Caco-2 (cell line): ENCODE measurements around the gene BCL6. TPM values are rescaled to one million over a fixed set of nuclear protein-coding genes. Genes with fewer than 3 reads are reported as not detected.

Experiments
- BruUV-seq: library from RNA; stranded (reverse); fragments of 400-500 nt; replicated peaks from 2 replicates; lab custom pipeline; 2021; lab: Mats Ljungman, UMichigan
- CTCF ChIA-PET: fragments of 300-600 bp; sonication (Branson Sonifier 250); formaldehyde crosslinking; loops from one replicate; lab custom pipeline; 2022; ENCODE audit warnings: antibody characterized with exemption; lab: Charles Lee
- POLR2A ChIA-PET: fragments of 300-600 bp; sonication (Branson Sonifier 250); formaldehyde crosslinking; loops from one replicate; lab custom pipeline; 2022; ENCODE audit warnings: antibody characterized with exemption; lab: Charles Lee
- DNase-seq, 2 experiments: peaks; one replicate each; pipeline versions ENCODE4 v3.0.0 to v3.0.0-alpha.2; 2020 to 2022
- H3K27me3 ChIP-seq: replicated peaks from 2 replicates; pipeline ENCODE4 v1.6.0; 2011; ENCODE audit warnings: low read length; ENCODE audit not compliant: control insufficient read depth, insufficient read depth
- H3K36me3 ChIP-seq: 2 replicates; pipeline ENCODE4 v1.5.1; 2011; ENCODE audit warnings: low read length; ENCODE audit not compliant: control insufficient read depth, insufficient read depth
- H3K4me1 ChIP-seq: fragments of 250-450 bp; sonication (Bioruptor Pico); 2 replicates; pipeline ENCODE4 v1.5.1; 2020; ENCODE audit warnings: mild to moderate bottlenecking
- H3K4me3 ChIP-seq: 2 replicates; pipeline ENCODE4 v1.5.1; 2011; ENCODE audit warnings: low read depth, mild to moderate bottlenecking, control low read depth, low read length
- H3K9me3 ChIP-seq: fragments of 250-450 bp; sonication (Bioruptor Pico); 2 replicates; pipeline ENCODE4 v1.5.1; 2020; ENCODE audit warnings: mild to moderate bottlenecking, moderate library complexity
- H3K27ac Mint-ChIP-seq: one replicate; pipeline ENCODE4 v1.8.0; 2022; ENCODE audit warnings: mixed read lengths; ENCODE audit not compliant: unreplicated experiment
- H3K27me3 Mint-ChIP-seq: one replicate; pipeline ENCODE4 v1.8.0; 2022; ENCODE audit warnings: mixed read lengths; ENCODE audit not compliant: insufficient read depth, unreplicated experiment
- H3K36me3 Mint-ChIP-seq: one replicate; pipeline ENCODE4 v1.8.0; 2022; ENCODE audit warnings: mild to moderate bottlenecking, mixed read lengths; ENCODE audit not compliant: insufficient read depth, unreplicated experiment
- H3K4me1 Mint-ChIP-seq: one replicate; pipeline ENCODE4 v1.8.0; 2022; ENCODE audit warnings: low read depth, mixed read lengths; ENCODE audit not compliant: unreplicated experiment
- H3K4me3 Mint-ChIP-seq: one replicate; pipeline ENCODE4 v1.8.0; 2022; ENCODE audit warnings: mild to moderate bottlenecking, moderate library complexity, mixed read lengths; ENCODE audit not compliant: unreplicated experiment
- H3K9me3 Mint-ChIP-seq: one replicate; pipeline ENCODE4 v1.8.0; 2022; ENCODE audit warnings: mixed read lengths; ENCODE audit not compliant: unreplicated experiment
- intact Hi-C: fragments of 100-400 bp; cut with micrococcal nuclease; formaldehyde crosslinking; loops from one replicate; pipeline ENCODE4 v1.10.0; 2022; ENCODE audit not compliant: unreplicated experiment
- total RNA-seq: library from RNA; stranded (reverse); gene quantifications from 2 replicates; pipeline ENCODE4 v1.2.3, GENCODE V29; 2022
- TF ChIP-seq, protein P1 (sequence below), 2 experiments: fragments of 200-600 bp in 1 of 2; IDR thresholded peaks; 1 replicate in 1 of 2; 2 replicates in 1 of 2; pipeline versions ENCODE4 v1.5.1 to v1.8.0; 2011 to 2022; ENCODE audit warnings: antibody characterized with exemption in 1 of 2, control low read depth in 1 of 2, inconsistent platforms in 1 of 2, low read depth in 1 of 2, low read length in 1 of 2, mild to moderate bottlenecking in 1 of 2, moderate library complexity in 1 of 2; ENCODE audit not compliant: insufficient read depth in 1 of 2, severe bottlenecking in 1 of 2, unreplicated experiment in 1 of 2

The BCL6 gene
- total RNA-seq, 1 experiment from 2014 or later: 40.4 TPM

DNA sequence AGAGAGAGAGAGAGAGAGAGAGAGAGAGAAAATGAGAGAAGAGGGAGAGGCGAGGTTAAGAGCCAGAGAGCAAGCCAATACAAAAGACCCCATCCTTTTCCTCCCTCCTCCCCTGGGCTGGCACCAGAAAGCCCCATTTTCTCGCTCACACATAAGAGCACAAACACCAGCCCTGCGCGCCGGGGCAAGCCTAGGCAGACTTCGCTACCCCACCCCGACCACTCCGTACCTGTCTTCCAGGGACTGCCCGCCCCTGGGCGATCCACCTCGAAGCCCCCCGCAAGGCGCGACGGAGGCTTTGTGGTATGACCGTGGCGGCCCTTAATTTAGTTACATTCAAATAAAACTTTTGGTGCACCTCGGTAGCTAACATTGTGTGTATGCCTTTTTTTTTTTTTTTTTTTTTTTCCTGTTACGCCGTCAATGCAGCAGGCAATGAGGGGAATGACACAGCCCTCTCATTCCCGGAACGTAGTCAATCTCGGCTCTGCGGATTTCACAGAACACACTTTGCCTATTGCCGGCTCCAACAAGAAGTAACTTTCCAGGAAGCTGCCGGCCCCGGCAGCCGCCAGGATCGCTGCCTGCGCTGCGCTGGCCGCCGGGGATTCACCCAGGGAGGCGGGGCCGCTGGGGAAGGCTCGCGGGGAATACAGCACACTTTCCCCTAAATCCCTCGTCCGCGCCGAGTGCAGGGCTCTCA lies 7.7 kb downstream of the BCL6 start:
- no peak for DNase-seq
- Mint-ChIP-seq H3K4me3 (peak overlapping the region; percentile 73), H3K27me3 (no peaks in the 10 kb centered on the region), H3K4me1 (peaks cover 5% of the 10 kb centered on the region), H3K36me3 (peaks cover 37% of the 10 kb centered on the region), H3K9me3 (no peaks in the 10 kb centered on the region), H3K27ac (no peak overlapping the region)
- ChIA-PET POLR2A (no interaction called here), CTCF (interaction anchor here (0.7 kb wide), 1 partner anchor 930 kb away, joined by 4 read pairs; no protein-coding TSS in a partner anchor)
- BruUV-seq: no TSS peak
- H3K36me3 ChIP-seq: peaks cover 6% of the 10 kb centered on the region
- H3K27me3 ChIP-seq: no peaks in the 10 kb centered on the region
- peaks cover 12% of the 10 kb centered on the region; the same call in 1 of the 2 replicates for H3K4me1 ChIP-seq
- no peak overlapping the region for H3K4me3 ChIP-seq
- intact Hi-C loops: loop anchor here (5.0 kb wide), 1 partner anchor 1305 kb away; no protein-coding TSS in a partner anchor
- TF ChIP-seq, protein P1, sequence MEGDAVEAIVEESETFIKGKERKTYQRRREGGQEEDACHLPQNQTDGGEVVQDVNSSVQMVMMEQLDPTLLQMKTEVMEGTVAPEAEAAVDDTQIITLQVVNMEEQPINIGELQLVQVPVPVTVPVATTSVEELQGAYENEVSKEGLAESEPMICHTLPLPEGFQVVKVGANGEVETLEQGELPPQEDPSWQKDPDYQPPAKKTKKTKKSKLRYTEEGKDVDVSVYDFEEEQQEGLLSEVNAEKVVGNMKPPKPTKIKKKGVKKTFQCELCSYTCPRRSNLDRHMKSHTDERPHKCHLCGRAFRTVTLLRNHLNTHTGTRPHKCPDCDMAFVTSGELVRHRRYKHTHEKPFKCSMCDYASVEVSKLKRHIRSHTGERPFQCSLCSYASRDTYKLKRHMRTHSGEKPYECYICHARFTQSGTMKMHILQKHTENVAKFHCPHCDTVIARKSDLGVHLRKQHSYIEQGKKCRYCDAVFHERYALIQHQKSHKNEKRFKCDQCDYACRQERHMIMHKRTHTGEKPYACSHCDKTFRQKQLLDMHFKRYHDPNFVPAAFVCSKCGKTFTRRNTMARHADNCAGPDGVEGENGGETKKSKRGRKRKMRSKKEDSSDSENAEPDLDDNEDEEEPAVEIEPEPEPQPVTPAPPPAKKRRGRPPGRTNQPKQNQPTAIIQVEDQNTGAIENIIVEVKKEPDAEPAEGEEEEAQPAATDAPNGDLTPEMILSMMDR (IDR thresholded peaks at IDR 0.05; ENCODE audit: insufficient read depth in 1 of 2, low read depth in 1 of 2, low read length in 1 of 2, severe bottlenecking in 1 of 2, unreplicated experiment in 1 of 2): no peak
- no peaks in the 10 kb centered on the region for H3K9me3 ChIP-seq

DNA sequence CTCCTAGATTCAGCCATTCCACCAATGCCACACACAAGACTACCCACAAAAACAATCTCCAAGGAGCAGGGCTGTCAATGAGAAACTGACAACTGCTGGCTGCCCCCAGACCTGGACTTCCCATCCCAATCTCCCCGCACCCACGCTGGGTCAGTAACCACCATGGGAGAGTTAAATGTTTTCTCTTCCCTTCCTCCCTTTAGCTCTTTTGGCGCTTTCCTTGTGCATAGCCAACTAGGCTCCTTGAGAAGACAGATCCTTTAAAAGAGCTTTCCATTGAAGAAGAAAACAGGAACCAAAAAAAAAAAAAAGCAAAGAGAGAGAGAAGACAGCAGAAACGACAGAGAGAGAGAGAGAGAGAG lies 8.3 kb downstream of the BCL6 start:
- Mint-ChIP-seq H3K36me3 (peaks cover 37% of the 10 kb centered on the region), H3K9me3 (no peaks in the 10 kb centered on the region), H3K27me3 (no peaks in the 10 kb centered on the region), H3K4me3 (no peak overlapping the region), H3K4me1 (peaks cover 5% of the 10 kb centered on the region), H3K27ac (no peak overlapping the region)
- no peak for DNase-seq
- POLR2A ChIA-PET: interaction anchor here (0.6 kb wide), 1 partner anchor 608 kb away, joined by 5 read pairs; no protein-coding TSS in a partner anchor
- no peaks in the 10 kb centered on the region for H3K27me3 ChIP-seq
- CTCF ChIA-PET: interaction anchor here (0.7 kb wide), 1 partner anchor 930 kb away, joined by 4 read pairs; no protein-coding TSS in a partner anchor
- H3K4me3 ChIP-seq: no peak overlapping the region
- no TSS peak for BruUV-seq
- no peaks in the 10 kb centered on the region for H3K9me3 ChIP-seq
- peaks cover 6% of the 10 kb centered on the region for H3K36me3 ChIP-seq
- intact Hi-C loops: loop anchor here (5.0 kb wide), 1 partner anchor 1305 kb away; no protein-coding TSS in a partner anchor
- peaks cover 7% of the 10 kb centered on the region; the same call in 1 of the 2 replicates for H3K4me1 ChIP-seq
- TF ChIP-seq, protein P1 (IDR thresholded peaks at IDR 0.05; ENCODE audit: insufficient read depth in 1 of 2, low read depth in 1 of 2, low read length in 1 of 2, severe bottlenecking in 1 of 2, unreplicated experiment in 1 of 2): no peak

GRCh38 chr3:187736418-187736871 lies 8.8 kb downstream of the BCL6 start:
- Histone ChIP-seq H3K4me3 (no peak overlapping the region), H3K36me3 (peaks cover 6% of the 10 kb centered on the region), H3K4me1 (peaks cover 7% of the 10 kb centered on the region; the same call in 1 of the 2 replicates), H3K27me3 (no peaks in the 10 kb centered on the region), H3K9me3 (no peaks in the 10 kb centered on the region)
- no peak overlapping the region for H3K4me3 Mint-ChIP-seq
- ChIA-PET POLR2A (interaction anchor here (0.6 kb wide), 1 partner anchor 607 kb away, joined by 5 read pairs; no protein-coding TSS in a partner anchor), CTCF (interaction anchor here (0.7 kb wide), 1 partner anchor 975 kb away, joined by 3 read pairs; no protein-coding TSS in a partner anchor)
- no TSS peak for BruUV-seq
- H3K27ac Mint-ChIP-seq: no peak overlapping the region
- peaks cover 41% of the 10 kb centered on the region for H3K36me3 Mint-ChIP-seq
- TF ChIP-seq, protein P1 (IDR thresholded peaks at IDR 0.05; ENCODE audit: insufficient read depth in 1 of 2, low read depth in 1 of 2, low read length in 1 of 2, severe bottlenecking in 1 of 2, unreplicated experiment in 1 of 2): no peak
- intact Hi-C loops: loop anchor here (5.0 kb wide), 1 partner anchor 1306 kb away; no protein-coding TSS in a partner anchor
- no peaks in the 10 kb centered on the region for H3K9me3 Mint-ChIP-seq
- no peaks in the 10 kb centered on the region for H3K27me3 Mint-ChIP-seq
- H3K4me1 Mint-ChIP-seq: peaks cover 5% of the 10 kb centered on the region
- DNase-seq: no peak
